K562 (cell line): ENCODE data around the gene ACTR3. TPM values are rescaled to one million over a fixed set of nuclear protein-coding genes. Genes with fewer than 3 reads are reported as not detected.

Experiments
- ATAC-seq: fragments of 200-7000 bp; cut with Tn5 transposase; 3 replicates; pipeline ENCODE4 v1.9.1; 2020; ENCODE audit warnings: moderate library complexity
- BruUV-seq: library from RNA; stranded (reverse); fragments of 400-500 nt; replicated peaks from 2 replicates; lab custom pipeline; 2021; lab: Mats Ljungman, UMichigan
- CTCF ChIA-PET: fragments of 300-600 bp; formaldehyde crosslinking; extraction: SDS; loops from one replicate; lab custom pipeline; 2021; ENCODE audit warnings: low intra/inter-chr PET ratio; lab: Yijun Ruan, JAX
- POLR2A ChIA-PET: fragments of 300-600, 350-650 bp; sonication (Branson Sonifier 250); formaldehyde crosslinking; extraction: SDS; loops from one replicate; lab custom pipeline; 2021; ENCODE audit warnings: antibody characterized with exemption, inconsistent platforms; lab: Yijun Ruan, JAX
- DNase-seq, 4 experiments: peaks; one replicate each; pipeline versions ENCODE4 v3.0.0 to v3.0.0-alpha.2; 2011 to 2018; ENCODE audit warnings: low spot score in 3 of 4, mixed read lengths in 3 of 4; ENCODE audit errors: extremely low read depth in 1 of 4
- FAIRE-seq: peaks from 2 replicates; lab custom pipeline; 2011; peaks lifted over from hg19 to GRCh38; lab: Jason Lieb, UNC
- H2AFZ ChIP-seq: 2 replicates; pipeline ENCODE4 v1.6.0; 2011; ENCODE audit warnings: low read depth, low read length, control low read depth, inconsistent platforms
- H3K27ac ChIP-seq: fragments of 200-600 bp; 3 replicates; pipeline ENCODE4 v1.8.0; 2011; ENCODE audit warnings: low read depth, mild to moderate bottlenecking, control low read depth, inconsistent platforms, low read length, moderate library complexity, mixed read lengths; ENCODE audit errors: extremely low read depth
- H3K27me3 ChIP-seq, 2 experiments: fragments of 300-600 bp in 1 of 2; 2 replicates in 1 of 2; 3 replicates in 1 of 2; pipeline versions ENCODE4 v1.6.0 to v1.8.0; 2011; ENCODE audit warnings: inconsistent platforms in 2 of 2, low read length in 2 of 2, mild to moderate bottlenecking in 1 of 2, mixed read lengths in 1 of 2, moderate library complexity in 1 of 2; ENCODE audit not compliant: control insufficient read depth in 2 of 2, insufficient read depth in 2 of 2
- H3K36me3 ChIP-seq: fragments of 300-600 bp; 3 replicates; pipeline ENCODE4 v1.8.0; 2011; ENCODE audit warnings: mild to moderate bottlenecking, low read length, inconsistent platforms; ENCODE audit not compliant: control insufficient read depth, insufficient read depth
- H3K4me1 ChIP-seq, 2 experiments: fragments of 200-600 bp in 1 of 2; replicated peaks in 1 of 2; 2 replicates in 1 of 2; 3 replicates in 1 of 2; pipeline versions ENCODE4 v1.5.1 to v1.8.0; 2011; ENCODE audit warnings: inconsistent platforms in 2 of 2, low read length in 2 of 2, mild to moderate bottlenecking in 1 of 2, mixed read lengths in 1 of 2, moderate library complexity in 1 of 2; ENCODE audit not compliant: control insufficient read depth in 2 of 2, insufficient read depth in 2 of 2
- H3K4me2 ChIP-seq: 2 replicates; pipeline ENCODE4 v1.6.1; 2011; ENCODE audit warnings: low read length, control low read depth, inconsistent platforms, mixed read lengths; ENCODE audit not compliant: insufficient read depth
- H3K4me3 ChIP-seq: fragments of 200-600 bp; sonication (generic), shearing (Covaris generic); 2 replicates; pipeline ENCODE4 v1.5.1; 2016; ENCODE audit warnings: control low read depth, inconsistent platforms
- H3K79me2 ChIP-seq: fragments of 200-600 bp; 3 replicates; pipeline ENCODE4 v1.8.0; 2011; ENCODE audit warnings: low read length, inconsistent platforms; ENCODE audit not compliant: control insufficient read depth, insufficient read depth
- H3K9ac ChIP-seq, 2 experiments: 2 replicates each; pipeline versions ENCODE4 v1.6.0 to v1.6.1; 2011; ENCODE audit warnings: low read depth in 2 of 2, low read length in 2 of 2, control low read depth in 1 of 2, inconsistent platforms in 1 of 2, mild to moderate bottlenecking in 1 of 2, mixed read lengths in 1 of 2; ENCODE audit not compliant: insufficient read depth in 1 of 2
- H3K9me1 ChIP-seq: one replicate; pipeline ENCODE4 v1.6.0; 2011; ENCODE audit warnings: inconsistent platforms, mild to moderate bottlenecking, low read length, moderate library complexity; ENCODE audit not compliant: control insufficient read depth, insufficient read depth
- H3K9me3 ChIP-seq: replicated peaks from 2 replicates; pipeline ENCODE4 v1.5.1; 2011; ENCODE audit warnings: low read depth, low read length, inconsistent platforms; ENCODE audit not compliant: control insufficient read depth, insufficient read depth
- H4K20me1 ChIP-seq: replicated peaks from 2 replicates; pipeline ENCODE4 v1.6.1; 2011; ENCODE audit warnings: low read length, inconsistent platforms, mixed read lengths; ENCODE audit not compliant: control insufficient read depth, insufficient read depth
- ARHGAP35 ChIP-seq: fragments of 450-650 bp; IDR thresholded peaks from 2 replicates; pipeline ENCODE4 v1.6.1; 2018; ENCODE audit not compliant: partially characterized antibody
- BCOR ChIP-seq: fragments of 450-650 bp; IDR thresholded peaks from 2 replicates; pipeline ENCODE4 v1.6.1; 2016
- CBX3 ChIP-seq, 2 experiments: IDR thresholded peaks; 1 replicate in 1 of 2; 2 replicates in 1 of 2; pipeline ENCODE4 v1.6.1; 2012; ENCODE audit warnings: inconsistent platforms in 2 of 2, low read length in 2 of 2, borderline replicate concordance in 1 of 2, control low read depth in 1 of 2
- CEBPG ChIP-seq, 3 experiments: fragments of 200-800 bp in 1 of 3; sonication (Bioruptor generic) in 1 of 3; sonication (generic) in 1 of 3; formaldehyde crosslinking in 1 of 3; IDR thresholded peaks in 2 of 3; conservative IDR thresholded peaks in 1 of 3; 2 replicates each; pipeline versions ENCODE4 v1.6.1 to v1.8.0; 2016 to 2022; ENCODE audit warnings: missing compliant biosample characterization in 2 of 3, missing genetic modification characterization in 2 of 3, mild to moderate bottlenecking in 1 of 3, missing genetic modification reagents in 1 of 3
- CHD2 ChIP-seq: IDR thresholded peaks from 2 replicates; pipeline ENCODE4 v1.6.1; 2011; ENCODE audit warnings: low read depth, low read length
- PML ChIP-seq: IDR thresholded peaks from 2 replicates; pipeline ENCODE4 v1.6.1; 2012; ENCODE audit warnings: low read length, inconsistent platforms
- SRSF1 ChIP-seq: fragments of 200-400 bp; formaldehyde crosslinking; IDR thresholded peaks from 2 replicates; pipeline ENCODE4 v1.6.1; 2017; ENCODE audit warnings: mild to moderate bottlenecking, low read depth, low read length, moderate library complexity
- WGBS: fragments of 100-300 bp; shearing (Covaris generic); methylation state at CpG from one replicate; pipeline ENCODE4 v1.1.6; 2016; ENCODE audit warnings: low coverage, mixed read lengths; ENCODE audit not compliant: insufficient coverage; ENCODE audit errors: missing lambda C conversion rate; 5-methylcytosine and 5-hydroxymethylcytosine counted together
- in situ Hi-C: fragments of 300-500 bp; cut with MboI; formaldehyde crosslinking; loops from 4 replicates; pipeline ENCODE4 v1.15.0; 2018; ENCODE audit warnings: inconsistent platforms, mixed read lengths
- intact Hi-C: fragments of 100-400 bp; cut with micrococcal nuclease; formaldehyde crosslinking; loops from 2 replicates; pipeline ENCODE4 v1.14.2; 2022
- polyA plus RNA-seq, 8 experiments: library from polyadenylated mRNA; depleted of rRNA in 4 of 8; stranded (reverse) in 5 of 8; unstranded in 3 of 8; fragments of >200 nt; fragmentation: Nextera tagmentation in 2 of 8; fragmentation: Illumina TruSeq in 1 of 8; extraction: Ambion mirVana in 2 of 8; extraction: Trizol in 1 of 8; gene quantifications; 2 replicates each; pipeline versions ENCODE4 v1.2.1 to v1.2.3, GENCODE V29; 2011 to 2014; ENCODE audit warnings: inconsistent platforms in 1 of 8, missing spikeins in 1 of 8
- total RNA-seq, 7 experiments: library from RNA; depleted of rRNA in 6 of 7; stranded (reverse); fragments of >200 nt in 6 of 7; fragmentation: Illumina TruSeq in 2 of 7; extraction: Trizol in 2 of 7; gene quantifications; 2 replicates each; pipeline versions ENCODE4 v1.2.1 to v1.2.3, GENCODE V29; 2011 to 2021; ENCODE audit warnings: low replicate concordance in 1 of 7

The ACTR3 gene
- total and polyA plus RNA-seq, 9 of the 15 experiments (the other 6 are each of a cell fraction or from before 2014, with no cell fraction given): 49.0 to 354 (median 249) TPM

- DNase-seq (no peak), FAIRE-seq (peak; percentile 15), ATAC-seq (no peak)
- Histone ChIP-seq H3K4me1 (no peaks in the 10 kb centered on the region), H3K27me3 (no peaks in the 10 kb centered on the region), H3K36me3 (peaks cover 12% of the 10 kb centered on the region; the same call in 2 of the 3 replicates), H3K9me3 (no peaks in the 10 kb centered on the region), H3K9ac (no peak overlapping the region), H3K4me2 (no peak overlapping the region), H3K27ac (no peak overlapping the region), H3K79me2 (no peaks in the 10 kb centered on the region), H2AFZ (no peak overlapping the region), H3K9me1 (no peaks in the 10 kb centered on the region), H4K20me1 (no peaks in the 10 kb centered on the region), H3K4me3 (no peak overlapping the region)
- no peak for TF ChIP-seq BCOR
- no peak for TF ChIP-seq SRSF1
- TF ChIP-seq CEBPG (CRISPR knock-in tag; IDR thresholded peaks at IDR 0.05): no peak
- TF ChIP-seq CEBPG (tag; conservative IDR thresholded peaks at IDR 0.05 in 1 of 2, IDR thresholded peaks at IDR 0.05 in 1 of 2): 0 out of 4 replicates have a peak, but pooled peaks of 1 of the 2 experiments have one; percentile 7
- 0 out of 2 replicates have a peak, but pooled peaks have one; percentile 16 for TF ChIP-seq PML
- ChIA-PET POLR2A (interaction anchor here (0.6 kb wide), 1 partner anchor 339 kb away, joined by 4 read pairs; no protein-coding TSS in a partner anchor), CTCF (no interaction called here)
- BruUV-seq: no TSS peak
- in situ Hi-C loops (no loop called here), intact Hi-C loops (no loop called here)
- WGBS: 93% methylated on average over 5 of the region's 5 CpGs
Observed at GRCh38 chr2:113964436-113964835, 74.5 kb downstream of the ACTR3 start.

GRCh38 chr2:113965228-113965627, 75.3 kb downstream of the ACTR3 start:
- H3K4me1 ChIP-seq: no peaks in the 10 kb centered on the region
- H3K4me2 ChIP-seq: no peak overlapping the region
- no peak overlapping the region for H2AFZ ChIP-seq
- in situ Hi-C loops: no loop called here
- H3K9ac ChIP-seq: no peak overlapping the region
- POLR2A ChIA-PET: interaction anchor here (1.0 kb wide), 1 partner anchor 75 kb away, joined by 5 read pairs; the partner anchor contains the start of gene ACTR3
- H3K27ac ChIP-seq: no peak overlapping the region
- H3K4me3 ChIP-seq: no peak overlapping the region
- TF ChIP-seq ARHGAP35 (no peak), CHD2 (no peak), CBX3 (IDR thresholded peaks at IDR 0.05; ENCODE audit: borderline replicate concordance in 1 of 2, low read length in 2 of 2) (no peak)
- TF ChIP-seq, all 486 proteins: peak for 0
- intact Hi-C loops: no loop called here
- H3K79me2 ChIP-seq: no peaks in the 10 kb centered on the region
- WGBS: 96% methylated on average over 5 of the region's 5 CpGs
- DNase-seq (no peak), FAIRE-seq (peak; percentile 19), ATAC-seq (no peak)
- H3K27me3 ChIP-seq: no peaks in the 10 kb centered on the region
- CTCF ChIA-PET: no interaction called here
- H4K20me1 ChIP-seq: no peaks in the 10 kb centered on the region
- peaks cover 6% of the 10 kb centered on the region; the same call in 1 of the 3 replicates for H3K36me3 ChIP-seq
- H3K9me1 ChIP-seq: no peaks in the 10 kb centered on the region
- no TSS peak for BruUV-seq
- no peaks in the 10 kb centered on the region for H3K9me3 ChIP-seq
